Measurements from ENCODE around the gene PDIA2. TPM values are rescaled to one million over a fixed set of nuclear protein-coding genes. Genes with fewer than 3 reads are reported as not detected.

PDIA2 gene
- total RNA-seq, 1 donor from 2014 or later: 1.8 TPM

- ATAC-seq (ENCODE audit: poor library complexity) (peak; percentile 8), DNase-seq (no peak)
Observed at GRCh38 chr16:276426-277077, 6.4 kb upstream of the PDIA2 start.

GRCh38 chr16:278863-279366 is 4.0 kb upstream of the PDIA2 start:
- ATAC-seq (ENCODE audit: poor library complexity) (peak; percentile 56), DNase-seq (no peak)
- intact Hi-C loops (cut with DNase I): no loop called here

More at GRCh38 chr16:276426-277077, 6.4 kb upstream of the PDIA2 start:
- intact Hi-C loops (cut with DNase I): no loop called here

- intact Hi-C loops (cut with DNase I): no loop called here
- DNase-seq (no peak), ATAC-seq (ENCODE audit: poor library complexity) (no peak)
Observed at GRCh38 chr16:279531-279930, 3.4 kb upstream of the PDIA2 start.

- DNase-seq: no peak
- intact Hi-C loops (cut with DNase I): no loop called here
- no peak for ATAC-seq (ENCODE audit: poor library complexity)
Observed at GRCh38 chr16:280005-280460, 2.9 kb upstream of the PDIA2 start.

- intact Hi-C loops (cut with DNase I): no loop called here
- no peak for DNase-seq
- no peak for ATAC-seq (ENCODE audit: poor library complexity)
Observed at GRCh38 chr16:280552-280951, 2.4 kb upstream of the PDIA2 start, which contains the start of gene ARHGDIG. TSS of gene ARHGDIG (plus strand) at chr16:280591. CDS start at chr16:280681, 90 bp downstream.

- ATAC-seq (ENCODE audit: poor library complexity): no peak
- no peak for DNase-seq
- intact Hi-C loops (cut with DNase I): no loop called here
Observed at GRCh38 chr16:280991-281659, 1.8 kb upstream of the PDIA2 start.

GRCh38 chr16:281660-282255 is 1.2 kb upstream of the PDIA2 start:
- ATAC-seq (ENCODE audit: poor library complexity): no peak
- DNase-seq: no peak
- intact Hi-C loops (cut with DNase I): no loop called here

- intact Hi-C loops (cut with DNase I): no loop called here
- DNase-seq (no peak), ATAC-seq (ENCODE audit: poor library complexity) (no peak)
Observed at GRCh38 chr16:282491-282890, 473 bp upstream of the PDIA2 start.

- ATAC-seq (ENCODE audit: poor library complexity) (no peak), DNase-seq (no peak)
- intact Hi-C loops (cut with DNase I): no loop called here
Observed at GRCh38 chr16:284204-285120, 1.5 kb downstream of the PDIA2 start.

GRCh38 chr16:285146-286055 is 2.4 kb downstream of the PDIA2 start:
- DNase-seq (no peak), ATAC-seq (ENCODE audit: poor library complexity) (no peak)
- intact Hi-C loops (cut with DNase I): no loop called here

GRCh38 chr16:286491-287297 is 3.7 kb downstream of the PDIA2 start:
- ATAC-seq (ENCODE audit: poor library complexity) (no peak), DNase-seq (no peak)
- intact Hi-C loops (cut with DNase I): no loop called here

GRCh38 chr16:287298-287811 is 4.4 kb downstream of the PDIA2 start:
- DNase-seq (no peak), ATAC-seq (ENCODE audit: poor library complexity) (no peak)
- intact Hi-C loops (cut with DNase I): no loop called here

- DNase-seq (no peak), ATAC-seq (ENCODE audit: poor library complexity) (no peak)
- intact Hi-C loops (cut with DNase I): no loop called here
Observed at GRCh38 chr16:287981-288920, 5.3 kb downstream of the PDIA2 start.

GRCh38 chr16:289395-289997 is 6.5 kb downstream of the PDIA2 start:
- intact Hi-C loops (cut with DNase I): no loop called here

GRCh38 chr16:290015-290680 is 7.2 kb downstream of the PDIA2 start:
- ATAC-seq (ENCODE audit: poor library complexity): no peak

More at GRCh38 chr16:289395-289997, 6.5 kb downstream of the PDIA2 start:
- DNase-seq (no peak), ATAC-seq (ENCODE audit: poor library complexity) (no peak)

More at GRCh38 chr16:290015-290680, 7.2 kb downstream of the PDIA2 start:
- intact Hi-C loops (cut with DNase I): no loop called here
- no peak for DNase-seq
